ENCODE measurements around the gene ASB1.

The ASB1 gene

GRCh38 chr2:238449241-238449640, 22.5 kb downstream of the ASB1 start:
- TF ChIP-seq, protein P1, sequence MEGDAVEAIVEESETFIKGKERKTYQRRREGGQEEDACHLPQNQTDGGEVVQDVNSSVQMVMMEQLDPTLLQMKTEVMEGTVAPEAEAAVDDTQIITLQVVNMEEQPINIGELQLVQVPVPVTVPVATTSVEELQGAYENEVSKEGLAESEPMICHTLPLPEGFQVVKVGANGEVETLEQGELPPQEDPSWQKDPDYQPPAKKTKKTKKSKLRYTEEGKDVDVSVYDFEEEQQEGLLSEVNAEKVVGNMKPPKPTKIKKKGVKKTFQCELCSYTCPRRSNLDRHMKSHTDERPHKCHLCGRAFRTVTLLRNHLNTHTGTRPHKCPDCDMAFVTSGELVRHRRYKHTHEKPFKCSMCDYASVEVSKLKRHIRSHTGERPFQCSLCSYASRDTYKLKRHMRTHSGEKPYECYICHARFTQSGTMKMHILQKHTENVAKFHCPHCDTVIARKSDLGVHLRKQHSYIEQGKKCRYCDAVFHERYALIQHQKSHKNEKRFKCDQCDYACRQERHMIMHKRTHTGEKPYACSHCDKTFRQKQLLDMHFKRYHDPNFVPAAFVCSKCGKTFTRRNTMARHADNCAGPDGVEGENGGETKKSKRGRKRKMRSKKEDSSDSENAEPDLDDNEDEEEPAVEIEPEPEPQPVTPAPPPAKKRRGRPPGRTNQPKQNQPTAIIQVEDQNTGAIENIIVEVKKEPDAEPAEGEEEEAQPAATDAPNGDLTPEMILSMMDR (IDR thresholded peaks at IDR 0.05; ENCODE audit: low read depth, low read length) = no peak

DNA sequence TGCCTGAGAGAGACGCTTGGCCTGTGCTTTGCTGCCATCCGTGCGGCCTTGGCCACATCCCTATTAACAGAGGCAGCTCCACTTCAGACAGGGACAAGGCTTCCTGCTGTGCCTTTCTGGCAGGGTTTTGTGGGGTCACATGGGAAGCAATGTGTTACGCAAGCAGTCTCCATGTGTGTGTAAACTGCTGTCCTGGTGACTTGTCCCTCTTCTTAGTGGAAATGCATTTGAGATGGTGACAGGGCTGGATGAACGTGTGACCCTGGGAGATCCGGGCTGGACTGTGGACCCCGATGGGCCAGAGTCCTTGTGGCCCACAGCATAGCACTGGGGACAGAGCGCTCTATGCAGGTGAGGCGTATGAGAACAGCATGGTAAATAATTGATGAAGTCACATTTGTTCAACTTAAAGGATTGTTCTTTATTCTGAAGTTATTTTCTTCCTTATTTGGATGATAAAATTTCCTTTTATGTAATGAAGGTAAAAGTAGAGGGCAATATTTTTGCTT, 23.2 kb downstream of the ASB1 start:
- TF ChIP-seq, protein P1 (IDR thresholded peaks at IDR 0.05; ENCODE audit: low read depth, low read length) = no peak
- H3K4me3 ChIP-seq (ENCODE audit: low read depth, low read length) = no peak overlapping the region

More at GRCh38 chr2:238449241-238449640, 22.5 kb downstream of the ASB1 start:
- no peak overlapping the region for H3K4me3 ChIP-seq (ENCODE audit: low read depth, low read length)

DNA sequence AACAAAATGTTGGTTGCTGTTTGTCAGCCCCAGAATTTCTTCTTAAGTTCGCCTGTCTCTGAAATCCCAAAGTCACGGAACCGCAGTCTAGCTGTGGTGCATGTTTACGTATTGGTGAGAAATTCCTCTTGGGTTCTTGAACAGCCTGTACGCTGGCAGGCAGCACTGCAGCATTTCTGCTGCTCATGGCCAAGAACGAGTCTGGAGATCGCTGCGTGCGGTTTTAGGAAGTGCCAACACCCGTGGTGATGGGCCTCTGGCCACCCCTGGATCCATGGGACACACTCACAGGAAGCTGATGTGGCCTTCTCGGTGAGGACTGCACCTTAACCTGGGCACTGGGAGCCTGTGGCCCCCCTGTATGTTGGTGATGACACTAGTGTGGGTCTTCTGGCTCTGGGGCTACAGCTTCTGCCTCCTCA, 23.7 kb downstream of the ASB1 start:
- TF ChIP-seq, protein P1 (IDR thresholded peaks at IDR 0.05; ENCODE audit: low read depth, low read length) = no peak
- H3K4me3 ChIP-seq (ENCODE audit: low read depth, low read length) = no peak overlapping the region

GRCh38 chr2:238453842-238454241, 27.1 kb downstream of the ASB1 start:
- TF ChIP-seq, protein P1 (IDR thresholded peaks at IDR 0.05; ENCODE audit: low read depth, low read length) = no peak

DNA sequence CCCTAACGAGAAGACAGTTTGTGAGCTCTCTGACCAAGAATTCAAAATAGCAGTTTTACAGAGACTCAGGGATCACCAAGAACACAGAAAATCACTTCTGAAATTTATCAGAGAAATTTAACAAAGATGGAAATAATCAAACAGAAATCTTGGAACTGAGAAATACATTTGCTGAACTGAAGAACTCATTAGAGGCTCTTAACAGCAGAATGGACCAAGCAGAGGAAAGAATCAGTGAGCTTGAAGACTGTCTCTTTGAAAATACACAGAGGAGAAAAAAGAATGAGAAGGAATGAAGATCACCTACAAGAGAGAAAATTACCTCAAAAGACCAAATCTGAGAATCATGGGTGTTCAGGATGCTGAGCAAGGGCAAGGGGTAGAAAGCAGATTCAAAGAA, 29.7 kb downstream of the ASB1 start:
- TF ChIP-seq, protein P1 (IDR thresholded peaks at IDR 0.05; ENCODE audit: low read depth, low read length) = no peak
- H3K4me3 ChIP-seq (ENCODE audit: low read depth, low read length) = no peak overlapping the region

More at GRCh38 chr2:238453842-238454241, 27.1 kb downstream of the ASB1 start:
- H3K4me3 ChIP-seq (ENCODE audit: low read depth, low read length) = no peak overlapping the region

DNA sequence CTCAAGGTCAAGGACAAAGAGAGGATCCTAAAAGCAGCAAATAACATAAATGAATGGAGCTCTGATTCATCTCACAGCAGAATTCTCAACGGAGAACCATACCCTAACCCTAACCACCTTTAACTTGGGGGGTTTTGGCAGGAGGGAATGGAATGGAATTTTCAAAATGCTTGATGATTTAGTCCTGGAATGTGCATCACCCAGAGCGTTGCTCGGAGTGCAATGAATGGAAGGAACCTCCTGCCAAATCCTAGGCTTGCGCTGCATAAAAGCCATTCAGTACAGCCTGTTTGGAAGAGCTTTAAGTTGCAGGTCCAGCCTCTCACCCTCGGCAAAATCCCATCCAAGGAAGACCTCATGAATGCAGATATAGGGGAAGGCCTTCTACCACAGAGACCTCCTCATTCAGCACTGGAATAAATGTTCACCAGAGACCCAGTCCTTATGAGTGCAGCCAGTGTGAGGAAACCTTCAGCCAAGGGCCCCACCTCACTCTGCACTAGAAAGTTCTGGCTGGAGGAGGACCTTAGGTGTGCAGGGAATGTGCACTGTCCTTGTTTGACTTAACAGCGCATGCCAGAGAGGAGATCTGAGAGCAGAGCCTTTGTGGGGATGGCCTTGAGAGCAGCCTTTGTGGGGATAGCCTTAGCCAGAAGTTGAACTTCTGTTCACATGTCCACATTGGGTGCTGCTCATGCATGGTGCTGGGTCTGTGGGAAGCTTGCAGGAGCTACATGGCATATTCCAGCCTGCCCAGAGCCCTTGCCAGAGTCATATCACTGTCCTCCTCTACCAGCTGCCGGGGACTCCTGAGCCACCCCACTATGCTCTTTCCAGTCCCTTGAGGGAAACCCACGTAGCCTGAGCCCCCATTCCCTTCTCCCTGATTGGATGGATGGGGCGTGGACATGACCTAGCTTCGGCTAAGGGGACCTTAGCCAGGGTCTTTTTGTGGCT, 30.5 kb downstream of the ASB1 start:
- TF ChIP-seq, protein P1 (IDR thresholded peaks at IDR 0.05; ENCODE audit: low read depth, low read length) = no peak
- no peak overlapping the region for H3K4me3 ChIP-seq (ENCODE audit: low read depth, low read length)

- TF ChIP-seq, protein P1 (IDR thresholded peaks at IDR 0.05; ENCODE audit: low read depth, low read length) = no peak
- no peak overlapping the region for H3K4me3 ChIP-seq (ENCODE audit: low read depth, low read length)
Observed at GRCh38 chr2:238457927-238458324, 31.2 kb downstream of the ASB1 start.

All from WI38 (cell line).